ENCODE results near the gene MYRFL.
A peak's percentile ranks its signal among the peaks of the same experiment; 100 is the strongest.
"Not testable (repeated sequence)": the region's sequence is repeated elsewhere in the genome, so short reads cannot be mapped to it uniquely, and the experiment has no call there.

The MYRFL gene

GRCh38 chr12:69824966-69825560, at the start of gene MYRFL:
Gene MYRFL (plus strand): TSS chr12:69825227. CDS start chr12:69825518, 291 bp downstream.
- no peak for DNase-seq

GRCh38 chr12:69779928-69780327, 45.1 kb upstream of the MYRFL start:
- DNase-seq: peak; percentile 57

- DNase-seq: no peak
These were observed 41.7 kb upstream of the MYRFL start for GRCh38 chr12:69783365-69783764.

GRCh38 chr12:69789351-69789750, 35.7 kb upstream of the MYRFL start:
- DNase-seq: no peak

GRCh38 chr12:69792533-69792932, 32.5 kb upstream of the MYRFL start:
- DNase-seq: no peak

GRCh38 chr12:69807101-69807897, 17.7 kb upstream of the MYRFL start:
- not testable (repeated sequence) for DNase-seq

GRCh38 chr12:69810870-69811498, 14.0 kb upstream of the MYRFL start:
- no peak for DNase-seq

GRCh38 chr12:69816082-69816481, 8.9 kb upstream of the MYRFL start:
- no peak for DNase-seq

GRCh38 chr12:69821032-69821455, 4.0 kb upstream of the MYRFL start:
- no peak for DNase-seq

- peak; percentile 93 for DNase-seq
These were observed 3.4 kb upstream of the MYRFL start for GRCh38 chr12:69821456-69822159.

- DNase-seq: no peak
These were observed 2.7 kb upstream of the MYRFL start for GRCh38 chr12:69822201-69822860.

- no peak for DNase-seq
These were observed 999 bp upstream of the MYRFL start for GRCh38 chr12:69824028-69824427.

GRCh38 chr12:69828897-69829296, 3.9 kb downstream of the MYRFL start:
- no peak for DNase-seq

- no peak for DNase-seq
These were observed 8.7 kb downstream of the MYRFL start for GRCh38 chr12:69833696-69834095.

- no peak for DNase-seq
These were observed 9.1 kb downstream of the MYRFL start for GRCh38 chr12:69834147-69834546.

GRCh38 chr12:69834576-69834975, 9.5 kb downstream of the MYRFL start:
- DNase-seq: no peak

GRCh38 chr12:69835081-69835480, 10.1 kb downstream of the MYRFL start:
- DNase-seq: no peak

GRCh38 chr12:69836015-69836414, 11.0 kb downstream of the MYRFL start:
- DNase-seq: no peak

- DNase-seq: no peak
These were observed 12.2 kb downstream of the MYRFL start for GRCh38 chr12:69837191-69837590.

GRCh38 chr12:69837657-69838415, 12.8 kb downstream of the MYRFL start:
- DNase-seq: no peak

GRCh38 chr12:69840727-69841126, 15.7 kb downstream of the MYRFL start:
- DNase-seq: no peak

GRCh38 chr12:69843608-69844007, 18.6 kb downstream of the MYRFL start:
- DNase-seq: no peak
